Measurements from ENCODE around the gene MUC4. TPM values are rescaled to one million over a fixed set of nuclear protein-coding genes. Genes with fewer than 3 reads are reported as not detected.
A peak's percentile ranks its signal among the peaks of the same experiment; 100 is the strongest.

The MUC4 gene
- total and polyA plus RNA-seq, 12 donors = 0.03 to 0.17 (median 0.09) TPM; not detected in 6

- H3K27ac ChIP-seq = no peak overlapping the region
- TF ChIP-seq, protein P1, sequence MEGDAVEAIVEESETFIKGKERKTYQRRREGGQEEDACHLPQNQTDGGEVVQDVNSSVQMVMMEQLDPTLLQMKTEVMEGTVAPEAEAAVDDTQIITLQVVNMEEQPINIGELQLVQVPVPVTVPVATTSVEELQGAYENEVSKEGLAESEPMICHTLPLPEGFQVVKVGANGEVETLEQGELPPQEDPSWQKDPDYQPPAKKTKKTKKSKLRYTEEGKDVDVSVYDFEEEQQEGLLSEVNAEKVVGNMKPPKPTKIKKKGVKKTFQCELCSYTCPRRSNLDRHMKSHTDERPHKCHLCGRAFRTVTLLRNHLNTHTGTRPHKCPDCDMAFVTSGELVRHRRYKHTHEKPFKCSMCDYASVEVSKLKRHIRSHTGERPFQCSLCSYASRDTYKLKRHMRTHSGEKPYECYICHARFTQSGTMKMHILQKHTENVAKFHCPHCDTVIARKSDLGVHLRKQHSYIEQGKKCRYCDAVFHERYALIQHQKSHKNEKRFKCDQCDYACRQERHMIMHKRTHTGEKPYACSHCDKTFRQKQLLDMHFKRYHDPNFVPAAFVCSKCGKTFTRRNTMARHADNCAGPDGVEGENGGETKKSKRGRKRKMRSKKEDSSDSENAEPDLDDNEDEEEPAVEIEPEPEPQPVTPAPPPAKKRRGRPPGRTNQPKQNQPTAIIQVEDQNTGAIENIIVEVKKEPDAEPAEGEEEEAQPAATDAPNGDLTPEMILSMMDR (IDR thresholded peaks at IDR 0.05) = no peak
- no peak for TF ChIP-seq POLR2A (IDR thresholded peaks at IDR 0.05)
- 82 to 86% (median 85%) methylated on average over 23 to 28 of the region's 28 CpGs for WGBS, 4 donors
- DNase-seq = no peak
- H3K9me3 ChIP-seq (replicated peaks in 1 of 3) = no peaks in the 10 kb centered on the region
- peaks cover 5% of the 10 kb centered on the region for H3K27me3 ChIP-seq
- no peak overlapping the region for H3K4me3 ChIP-seq
- H3K4me1 ChIP-seq (replicated peaks in 1 of 2) = no peaks in the 10 kb centered on the region
- H3K36me3 ChIP-seq (replicated peaks in 1 of 2) = no peaks in the 10 kb centered on the region
- intact Hi-C loops (cut with DNase I) = no loop called here
Observed at GRCh38 chr3:195763076-195763830, 48.5 kb downstream of the MUC4 start.

DNA sequence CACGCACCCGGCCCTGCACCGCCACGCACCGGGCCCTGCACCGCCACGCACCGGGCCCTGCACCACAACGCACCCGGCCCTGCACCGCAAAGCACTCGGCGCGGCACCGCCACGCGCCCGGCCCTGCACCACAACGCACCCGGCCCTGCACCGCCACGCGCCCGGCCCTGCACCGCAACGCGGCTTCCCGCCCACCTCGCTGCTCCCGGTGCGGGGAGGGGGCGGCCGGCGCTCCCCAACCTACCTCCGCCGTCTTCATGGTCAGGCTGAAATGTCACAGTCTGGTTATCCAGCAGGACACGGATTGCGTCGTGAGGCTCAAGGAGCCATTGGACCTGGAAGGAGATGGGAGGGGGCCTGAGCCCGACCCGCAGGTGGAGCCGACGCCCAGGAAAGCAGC lies 49.1 kb downstream of the MUC4 start:
- H3K27me3 ChIP-seq = peaks cover 5% of the 10 kb centered on the region
- no peak overlapping the region for H3K27ac ChIP-seq
- intact Hi-C loops (cut with DNase I) = no loop called here
- no peak for TF ChIP-seq POLR2A (IDR thresholded peaks at IDR 0.05)
- TF ChIP-seq, protein P1 (IDR thresholded peaks at IDR 0.05) = no peak
- no peak for DNase-seq
- H3K9me3 ChIP-seq (replicated peaks in 1 of 3) = no peaks in the 10 kb centered on the region
- no peaks in the 10 kb centered on the region for H3K36me3 ChIP-seq (replicated peaks in 1 of 2)
- no peaks in the 10 kb centered on the region for H3K4me1 ChIP-seq (replicated peaks in 1 of 2)
- 59 to 93% (median 76%) methylated on average over 18 to 43 of the region's 43 CpGs for WGBS, 4 donors
- H3K4me3 ChIP-seq = no peak overlapping the region

DNA sequence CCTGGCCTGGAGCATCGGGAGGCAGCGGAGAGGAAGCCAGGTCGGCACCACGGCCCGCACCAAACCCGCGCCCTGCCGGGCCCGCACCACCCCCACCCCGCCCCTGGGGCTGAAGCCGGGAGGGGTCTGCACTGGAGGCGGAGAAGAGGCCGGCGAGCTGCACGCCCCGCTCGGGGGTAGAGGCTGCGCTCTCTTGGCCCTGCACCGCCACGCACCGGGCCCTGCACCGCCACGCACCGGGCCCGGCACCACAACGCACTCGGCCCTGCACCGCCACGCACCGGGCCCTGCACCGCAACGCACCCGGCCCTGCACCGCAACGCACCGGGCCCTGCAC lies 49.5 kb downstream of the MUC4 start:
- intact Hi-C loops (cut with DNase I) = no loop called here
- Histone ChIP-seq H3K27ac (no peak overlapping the region), H3K4me3 (no peak overlapping the region), H3K4me1 (replicated peaks in 1 of 2) (no peaks in the 10 kb centered on the region), H3K36me3 (replicated peaks in 1 of 2) (no peaks in the 10 kb centered on the region), H3K27me3 (peaks cover 5% of the 10 kb centered on the region), H3K9me3 (replicated peaks in 1 of 3) (no peaks in the 10 kb centered on the region)
- DNase-seq = no peak
- WGBS, 4 donors = 60 to 75% (median 69%) methylated on average over 11 to 36 of the region's 36 CpGs
- TF ChIP-seq, protein P1 (IDR thresholded peaks at IDR 0.05) = no peak
- TF ChIP-seq POLR2A (IDR thresholded peaks at IDR 0.05) = no peak

GRCh38 chr3:195761567-195762248 lies 50.0 kb downstream of the MUC4 start:
- Histone ChIP-seq H3K4me1 (replicated peaks in 1 of 2) (no peaks in the 10 kb centered on the region), H3K9me3 (replicated peaks in 1 of 3) (no peaks in the 10 kb centered on the region), H3K27me3 (peaks cover 5% of the 10 kb centered on the region), H3K36me3 (replicated peaks in 1 of 2) (no peaks in the 10 kb centered on the region), H3K27ac (no peak overlapping the region), H3K4me3 (no peak overlapping the region)
- intact Hi-C loops (cut with DNase I) = no loop called here
- peak in 1 of 7 donors; percentile 8 for DNase-seq
- WGBS, 4 donors = 19 to 46% (median 21%) methylated on average over 20 to 52 of the region's 52 CpGs
- no peak for TF ChIP-seq POLR2A (IDR thresholded peaks at IDR 0.05)
- TF ChIP-seq, protein P1 (IDR thresholded peaks at IDR 0.05) = no peak
